Panc1 (cell line): Measurements from ENCODE around the gene ZNRF3. TPM values are rescaled to one million over a fixed set of nuclear protein-coding genes. Genes with fewer than 3 reads are reported as not detected.

ENCODE experiments used
- ATAC-seq: fragments of 200-7000 bp; cut with Tn5 transposase; 2 replicates; pipeline ENCODE4 v1.9.1; 2020; ENCODE audit warnings: mild to moderate bottlenecking, moderate library complexity
- BruUV-seq: library from RNA; stranded (reverse); fragments of 400-500 nt; replicated peaks from 2 replicates; lab custom pipeline; 2021; lab: Mats Ljungman, UMichigan
- CTCF ChIA-PET: fragments of 300-600 bp; sonication (Branson Sonifier 250); formaldehyde crosslinking; loops from one replicate; lab custom pipeline; 2022; ENCODE audit warnings: antibody characterized with exemption; lab: Charles Lee
- POLR2A ChIA-PET: fragments of 300-600 bp; sonication (Branson Sonifier 250); formaldehyde crosslinking; loops from one replicate; lab custom pipeline; 2022; ENCODE audit warnings: antibody characterized with exemption; lab: Charles Lee
- DNase-seq: peaks from one replicate; pipeline ENCODE4 v3.0.0-alpha.2; 2010; ENCODE audit warnings: low read depth, low spot score
- H3K27ac ChIP-seq: 2 replicates; pipeline ENCODE4 v1.5.1; 2011; ENCODE audit warnings: mild to moderate bottlenecking, low read length, inconsistent platforms
- H3K27me3 ChIP-seq: fragments of 200-500 bp; sonication (Bioruptor generic); 2 replicates; pipeline ENCODE4 v1.6.0; 2014; ENCODE audit warnings: low read length, inconsistent platforms; ENCODE audit not compliant: control insufficient read depth, insufficient read depth
- H3K36me3 ChIP-seq: fragments of 200-500 bp; sonication (Bioruptor generic); 2 replicates; pipeline ENCODE4 v1.5.1; 2014; ENCODE audit warnings: inconsistent platforms, mild to moderate bottlenecking, low read length, moderate library complexity; ENCODE audit not compliant: control insufficient read depth, insufficient read depth
- H3K4me1 ChIP-seq: 2 replicates; pipeline ENCODE4 v1.5.1; 2011; ENCODE audit warnings: inconsistent platforms, mild to moderate bottlenecking, low read length, moderate library complexity; ENCODE audit not compliant: control insufficient read depth, insufficient read depth
- H3K4me3 ChIP-seq, 2 experiments: 2 replicates each; pipeline ENCODE4 v1.5.1; 2011 to 2012; ENCODE audit warnings: low read depth in 2 of 2, low read length in 2 of 2, mild to moderate bottlenecking in 2 of 2, inconsistent platforms in 1 of 2, moderate library complexity in 1 of 2
- H3K9me3 ChIP-seq: fragments of 200-500 bp; sonication (Bioruptor generic); 2 replicates; pipeline ENCODE4 v1.5.1; 2014; ENCODE audit warnings: low read depth, mild to moderate bottlenecking, inconsistent platforms, low read length, moderate library complexity; ENCODE audit not compliant: control insufficient read depth, insufficient read depth
- CTCF ChIP-seq: fragments of 450-650 bp; IDR thresholded peaks from 2 replicates; pipeline ENCODE4 v1.5.1; 2017; ENCODE audit warnings: mild to moderate bottlenecking
- POLR2AphosphoS5 ChIP-seq: IDR thresholded peaks from 2 replicates; pipeline ENCODE4 v1.6.1; 2012; ENCODE audit warnings: mild to moderate bottlenecking, low read depth, low read length, moderate library complexity
- REST ChIP-seq, 2 experiments: IDR thresholded peaks; 2 replicates each; pipeline ENCODE4 v1.6.1; 2011 to 2012; ENCODE audit warnings: low read depth in 2 of 2, control low read depth in 1 of 2, low read length in 1 of 2, mild to moderate bottlenecking in 1 of 2, moderate library complexity in 1 of 2; ENCODE audit not compliant: insufficient read depth in 1 of 2
- SIN3A ChIP-seq: IDR thresholded peaks from 2 replicates; pipeline ENCODE4 v1.6.1; 2012; ENCODE audit warnings: low read depth, mild to moderate bottlenecking, low read length, moderate library complexity, borderline replicate concordance; ENCODE audit not compliant: insufficient read depth
- TCF7L2 ChIP-seq: IDR thresholded peaks from 2 replicates; pipeline ENCODE4 v1.6.1; 2011; ENCODE audit warnings: mild to moderate bottlenecking, low read depth, low read length, inconsistent platforms
- in situ Hi-C: cut with HindIII; loops from 2 replicates; pipeline ENCODE4 v1.10.0; 2016; ENCODE audit warnings: low sequenced_read_pairs, low pct_unique_long_range_greater_than_20kb
- intact Hi-C: fragments of 100-400 bp; cut with micrococcal nuclease; formaldehyde crosslinking; loops from one replicate; pipeline ENCODE4 v1.10.0; 2022; ENCODE audit not compliant: unreplicated experiment
- total RNA-seq: library from RNA; stranded (reverse); gene quantifications from one replicate; pipeline ENCODE4 v1.2.1, GENCODE V29; 2021; ENCODE audit not compliant: unreplicated experiment

Gene ZNRF3
- total RNA-seq, 1 experiment from 2014 or later = 7.3 TPM

- no peak for DNase-seq
- no TSS peak for BruUV-seq
- CTCF ChIA-PET = no interaction called here
- H3K36me3 ChIP-seq = no peaks in the 10 kb centered on the region
- no peaks in the 10 kb centered on the region for H3K27me3 ChIP-seq
- TF ChIP-seq CTCF (no peak), REST (IDR thresholded peaks at IDR 0.05; ENCODE audit: insufficient read depth in 1 of 2, low read depth in 2 of 2, low read length in 1 of 2) (no peak), TCF7L2 (no peak), SIN3A (no peak), POLR2AphosphoS5 (no peak)
- POLR2A ChIA-PET = no interaction called here
- ATAC-seq = no peak
- no peaks in the 10 kb centered on the region for H3K4me1 ChIP-seq
- intact Hi-C loops = loop anchor here (10.0 kb wide), 1 partner anchor 196 kb away; no protein-coding TSS in a partner anchor
- no peak overlapping the region for H3K4me3 ChIP-seq
- H3K9me3 ChIP-seq = no peaks in the 10 kb centered on the region
- no peak overlapping the region for H3K27ac ChIP-seq
- in situ Hi-C loops = no loop called here
Measured at GRCh38 chr22:29048822-29049654, 165.7 kb downstream of the ZNRF3 start.

- H3K27ac ChIP-seq = no peak overlapping the region
- in situ Hi-C loops (no loop called here), intact Hi-C loops (loop anchor here (10.0 kb wide), 1 partner anchor 195 kb away; no protein-coding TSS in a partner anchor)
- H3K27me3 ChIP-seq = no peaks in the 10 kb centered on the region
- TF ChIP-seq POLR2AphosphoS5 = no peak
- TF ChIP-seq REST (IDR thresholded peaks at IDR 0.05; ENCODE audit: insufficient read depth in 1 of 2, low read depth in 2 of 2, low read length in 1 of 2) = no peak
- no peak for TF ChIP-seq TCF7L2
- TF ChIP-seq CTCF = no peak
- no peak for TF ChIP-seq SIN3A
- BruUV-seq = no TSS peak
- H3K36me3 ChIP-seq = no peaks in the 10 kb centered on the region
- POLR2A ChIA-PET = no interaction called here
- no peaks in the 10 kb centered on the region for H3K9me3 ChIP-seq
- DNase-seq = no peak
- CTCF ChIA-PET = no interaction called here
- no peaks in the 10 kb centered on the region for H3K4me1 ChIP-seq
- ATAC-seq = no peak
- H3K4me3 ChIP-seq = no peak overlapping the region
Measured at GRCh38 chr22:29049655-29050263, 166.4 kb downstream of the ZNRF3 start.
